GM19025 (cell line): ENCODE measurements around the gene CAP2.

ENCODE experiments used
- ATAC-seq: cut with Tn5 transposase; IDR thresholded peaks from one replicate; pipeline ENCODE4 v1.9.1; 2021; ENCODE audit warnings: mild to moderate bottlenecking, low read depth, moderate library complexity; ENCODE audit not compliant: unreplicated experiment

The CAP2 gene

GRCh38 chr6:17602888-17603287 is 209.5 kb downstream of the CAP2 start:
- no peak for ATAC-seq

DNA sequence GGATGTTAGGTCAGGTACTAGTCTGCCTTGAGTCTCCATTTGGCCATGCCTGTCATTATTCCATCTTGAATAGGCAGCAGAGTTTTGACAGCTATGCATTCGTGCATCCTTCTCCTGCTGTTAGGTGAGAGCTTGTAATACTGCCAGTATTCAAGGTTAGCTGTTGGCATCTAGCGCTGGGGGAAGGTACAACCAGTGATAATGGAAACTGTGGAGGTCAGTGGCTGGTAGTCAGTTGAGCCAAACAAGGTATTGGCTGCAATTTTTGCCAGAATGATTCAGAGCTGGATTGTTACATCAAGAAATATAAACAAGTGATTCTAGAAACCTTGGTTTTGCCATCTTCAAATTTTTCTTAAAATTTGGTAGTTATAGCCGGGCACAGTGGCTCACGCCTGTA is 213.2 kb downstream of the CAP2 start:
- ATAC-seq = no peak
